K562 (cell line): ENCODE results near the gene C17orf113. TPM values are rescaled to one million over a fixed set of nuclear protein-coding genes. Genes with fewer than 3 reads are reported as not detected.

Experiments used
- AFF4 ChIP-seq: sonication (generic); formaldehyde crosslinking; IDR thresholded peaks from 2 replicates; pipeline ENCODE4 v1.8.0; 2023; ENCODE audit warnings: mild to moderate bottlenecking, missing genetic modification reagents
- C11orf30 ChIP-seq: fragments of 450-650 bp; IDR thresholded peaks from 2 replicates; pipeline ENCODE4 v1.6.1; 2016; ENCODE audit warnings: low read depth, mild to moderate bottlenecking
- ETV5 ChIP-seq: sonication (generic); formaldehyde crosslinking; IDR thresholded peaks from 2 replicates; pipeline ENCODE4 v1.4.0; 2020; ENCODE audit warnings: low read depth, mild to moderate bottlenecking, missing genetic modification reagents
- FUS ChIP-seq: fragments of 200-400 bp; formaldehyde crosslinking; optimal IDR thresholded peaks from 2 replicates; pipeline ENCODE3; 2017; ENCODE audit warnings: low read depth, low read length
- KDM1A ChIP-seq, 2 experiments: fragments of 450-650 bp; IDR thresholded peaks; 2 replicates each; pipeline ENCODE4 v1.6.1; 2016; ENCODE audit warnings: mild to moderate bottlenecking in 2 of 2
- MED1 ChIP-seq: sonication (generic); formaldehyde crosslinking; IDR thresholded peaks from 2 replicates; pipeline ENCODE4 v1.8.1; 2023; ENCODE audit warnings: missing genetic modification reagents, borderline replicate concordance
- MXD1 ChIP-seq: fragments of 250-450 bp; sonication (Bioruptor Pico); IDR thresholded peaks from 2 replicates; pipeline ENCODE4 v1.8.0; 2021; ENCODE audit warnings: borderline replicate concordance, mild to moderate bottlenecking, moderate library complexity; ENCODE audit not compliant: poor library complexity, severe bottlenecking
- RBM34 ChIP-seq: fragments of 200-400 bp; formaldehyde crosslinking; IDR thresholded peaks from 2 replicates; pipeline ENCODE4 v1.6.1; 2018; ENCODE audit warnings: low read length, borderline replicate concordance; ENCODE audit not compliant: insufficient read depth
- RFX7 ChIP-seq: fragments of 250-450 bp; sonication (Bioruptor Pico); IDR thresholded peaks from 2 replicates; pipeline ENCODE4 v1.5.1; 2021; ENCODE audit warnings: mild to moderate bottlenecking
- TAF7 ChIP-seq: fragments of 450-650 bp; IDR thresholded peaks from 2 replicates; pipeline ENCODE4 v1.6.1; 2016; ENCODE audit warnings: missing genetic modification characterization, missing compliant biosample characterization
- TBL1XR1 ChIP-seq, 2 experiments: IDR thresholded peaks; 2 replicates each; pipeline ENCODE4 v1.6.1; 2012; ENCODE audit warnings: improper control_type of control experiment in 2 of 2, low read length in 2 of 2, mild to moderate bottlenecking in 1 of 2
- U2AF2 ChIP-seq: fragments of 200-400 bp; formaldehyde crosslinking; optimal IDR thresholded peaks from 2 replicates; pipeline ENCODE3; 2017; ENCODE audit warnings: low read depth, mild to moderate bottlenecking, low read length
- ZKSCAN8 ChIP-seq: fragments of 200-800 bp; sonication (Bioruptor generic); IDR thresholded peaks from 2 replicates; pipeline ENCODE4 v1.6.1; 2016; ENCODE audit warnings: missing genetic modification characterization, missing compliant biosample characterization
- ZNF133 ChIP-seq: fragments of 250-450 bp; sonication (Bioruptor Pico); IDR thresholded peaks from 2 replicates; pipeline ENCODE4 v1.4.0; 2020; ENCODE audit warnings: mild to moderate bottlenecking
- polyA plus RNA-seq, 8 experiments: library from polyadenylated mRNA; depleted of rRNA in 4 of 8; stranded (reverse) in 5 of 8; unstranded in 3 of 8; fragments of >200 nt; fragmentation: Nextera tagmentation in 2 of 8; fragmentation: Illumina TruSeq in 1 of 8; extraction: Ambion mirVana in 2 of 8; extraction: Trizol in 1 of 8; gene quantifications; 2 replicates each; pipeline versions ENCODE4 v1.2.1 to v1.2.3, GENCODE V29; 2011 to 2014; ENCODE audit warnings: inconsistent platforms in 1 of 8, missing spikeins in 1 of 8
- total RNA-seq, 7 experiments: library from RNA; depleted of rRNA in 6 of 7; stranded (reverse); fragments of >200 nt in 6 of 7; fragmentation: Illumina TruSeq in 2 of 7; extraction: Trizol in 2 of 7; gene quantifications; 2 replicates each; pipeline versions ENCODE4 v1.2.1 to v1.2.3, GENCODE V29; 2011 to 2021; ENCODE audit warnings: low replicate concordance in 1 of 7
- TF ChIP-seq, protein P1 (sequence below): IDR thresholded peaks from 3 replicates; pipeline ENCODE4 v1.6.1; 2011; ENCODE audit warnings: borderline replicate concordance, mild to moderate bottlenecking, moderate library complexity; ENCODE audit not compliant: insufficient read length; ENCODE audit errors: extremely low read depth
- TF ChIP-seq, protein P2 (sequence below): fragments of 250-450 bp; sonication (Bioruptor Pico); IDR thresholded peaks from 2 replicates; pipeline ENCODE4 v1.5.0; 2021; ENCODE audit warnings: mild to moderate bottlenecking, moderate library complexity

C17orf113 gene
- total and polyA plus RNA-seq, 9 of the 15 experiments (the other 6 are each of a cell fraction or from before 2014, with no cell fraction given) = 0.10 to 1.2 (median 0.31) TPM

- TF ChIP-seq KDM1A (IDR thresholded peaks at IDR 0.05) = no peak
- TF ChIP-seq, protein P1, sequence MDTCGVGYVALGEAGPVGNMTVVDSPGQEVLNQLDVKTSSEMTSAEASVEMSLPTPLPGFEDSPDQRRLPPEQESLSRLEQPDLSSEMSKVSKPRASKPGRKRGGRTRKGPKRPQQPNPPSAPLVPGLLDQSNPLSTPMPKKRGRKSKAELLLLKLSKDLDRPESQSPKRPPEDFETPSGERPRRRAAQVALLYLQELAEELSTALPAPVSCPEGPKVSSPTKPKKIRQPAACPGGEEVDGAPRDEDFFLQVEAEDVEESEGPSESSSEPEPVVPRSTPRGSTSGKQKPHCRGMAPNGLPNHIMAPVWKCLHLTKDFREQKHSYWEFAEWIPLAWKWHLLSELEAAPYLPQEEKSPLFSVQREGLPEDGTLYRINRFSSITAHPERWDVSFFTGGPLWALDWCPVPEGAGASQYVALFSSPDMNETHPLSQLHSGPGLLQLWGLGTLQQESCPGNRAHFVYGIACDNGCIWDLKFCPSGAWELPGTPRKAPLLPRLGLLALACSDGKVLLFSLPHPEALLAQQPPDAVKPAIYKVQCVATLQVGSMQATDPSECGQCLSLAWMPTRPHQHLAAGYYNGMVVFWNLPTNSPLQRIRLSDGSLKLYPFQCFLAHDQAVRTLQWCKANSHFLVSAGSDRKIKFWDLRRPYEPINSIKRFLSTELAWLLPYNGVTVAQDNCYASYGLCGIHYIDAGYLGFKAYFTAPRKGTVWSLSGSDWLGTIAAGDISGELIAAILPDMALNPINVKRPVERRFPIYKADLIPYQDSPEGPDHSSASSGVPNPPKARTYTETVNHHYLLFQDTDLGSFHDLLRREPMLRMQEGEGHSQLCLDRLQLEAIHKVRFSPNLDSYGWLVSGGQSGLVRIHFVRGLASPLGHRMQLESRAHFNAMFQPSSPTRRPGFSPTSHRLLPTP = no peak
- TF ChIP-seq FUS = no peak
- TF ChIP-seq ZNF133 (CRISPR knock-in tag) = no peak
- peak; percentile 69 for TF ChIP-seq ETV5
- TF ChIP-seq U2AF2 = no peak
- TF ChIP-seq, protein P2, sequence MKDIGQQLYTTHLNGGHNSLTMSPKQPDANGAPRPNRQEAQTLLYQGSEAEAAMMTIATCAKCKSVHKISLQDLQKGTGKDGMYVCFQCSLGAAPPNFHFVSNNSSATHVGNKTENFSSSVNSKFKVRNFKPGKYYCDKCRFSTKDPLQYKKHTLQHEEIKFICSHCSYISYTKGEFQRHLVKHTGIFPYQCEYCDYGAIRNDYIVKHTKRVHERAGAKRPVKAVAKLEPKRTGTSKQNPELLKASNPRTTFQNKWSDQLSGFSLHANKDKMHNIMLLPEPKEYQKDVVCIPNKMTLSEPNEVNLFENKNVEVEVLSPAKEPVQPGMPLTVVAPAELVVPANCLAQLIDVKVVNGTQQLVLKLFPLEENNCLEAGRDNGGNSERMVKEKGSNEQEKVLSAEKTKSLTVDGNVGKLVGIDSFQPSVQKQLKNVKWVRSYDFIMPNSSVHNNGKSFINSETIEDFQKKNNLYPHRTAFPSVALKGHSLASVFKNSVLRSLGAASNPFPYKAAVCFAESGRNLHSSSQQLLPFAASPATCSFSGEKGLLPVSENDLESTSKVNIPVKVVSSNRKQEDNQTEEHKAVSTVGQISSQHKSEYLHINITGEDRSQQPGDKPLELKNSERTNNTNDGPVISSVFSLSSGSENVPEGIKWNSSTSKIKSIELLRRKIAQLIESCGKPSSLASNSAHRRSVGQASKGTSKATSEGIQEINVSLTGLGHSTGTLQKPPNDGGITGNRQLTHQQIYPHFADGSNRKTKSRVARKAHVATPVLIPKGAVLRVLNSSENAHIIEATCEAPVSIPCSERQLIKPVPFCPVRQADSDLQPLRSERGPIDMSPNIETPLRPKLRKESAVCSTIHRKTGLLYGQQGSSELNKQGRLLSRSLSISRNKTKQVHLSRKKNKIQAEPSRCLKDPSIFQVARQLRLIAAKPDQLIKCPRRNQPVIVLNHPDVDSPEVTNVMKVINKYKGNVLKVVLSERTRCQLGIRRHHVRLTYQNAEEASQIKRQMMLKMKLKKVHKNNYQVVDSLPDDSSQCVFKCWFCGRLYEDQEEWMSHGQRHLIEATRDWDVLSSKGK (CRISPR knock-in tag) = no peak
- 0 out of 2 replicates have a peak, but pooled peaks have one; percentile 34 for TF ChIP-seq TAF7 (tag)
- no peak for TF ChIP-seq MED1
- no peak for TF ChIP-seq ZKSCAN8 (CRISPR knock-in tag)
- no peak for TF ChIP-seq RFX7 (CRISPR knock-in tag)
- TF ChIP-seq C11orf30 = peak; percentile 79
- no peak for TF ChIP-seq RBM34
- TF ChIP-seq MXD1 (CRISPR knock-in tag) = no peak
- no peak for TF ChIP-seq TBL1XR1 (IDR thresholded peaks at IDR 0.05; ENCODE audit: low read length in 2 of 2)
- no peak for TF ChIP-seq AFF4 (CRISPR knock-in tag)
Observed at GRCh38 chr17:42019509-42020404, 30.6 kb downstream of the C17orf113 start, which contains the start of gene NKIRAS2 (continued).
